ENCODE results near the gene CCP110.
"Not testable (repeated sequence)": the region's sequence is repeated elsewhere in the genome, so short reads cannot be mapped to it uniquely, and the experiment has no call there.

CCP110 gene

GRCh38 chr16:19513377-19514053 lies 10.2 kb upstream of the CCP110 start:
- no peak for DNase-seq

DNA sequence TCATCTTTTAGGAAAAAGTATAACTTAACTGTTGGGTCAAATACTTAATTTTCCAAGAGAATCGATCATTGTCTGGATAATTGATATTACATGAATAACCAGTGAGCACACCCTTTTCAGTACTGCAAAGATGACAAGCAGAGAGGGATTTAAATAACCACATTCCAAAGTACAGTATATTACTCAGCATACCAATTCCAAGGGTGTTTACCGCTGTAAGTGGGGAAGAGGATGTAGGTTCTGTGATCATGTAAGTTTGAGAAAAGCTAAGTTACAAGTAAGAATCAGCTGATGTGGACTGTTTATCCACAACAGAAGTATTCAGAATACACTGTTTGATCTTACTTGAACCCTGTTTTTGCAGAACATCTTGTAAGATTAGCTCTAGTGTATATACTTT lies 8.0 kb upstream of the CCP110 start:
- DNase-seq = no peak

- DNase-seq = no peak
These were observed 6.2 kb upstream of the CCP110 start for GRCh38 chr16:19517424-19518089.

DNA sequence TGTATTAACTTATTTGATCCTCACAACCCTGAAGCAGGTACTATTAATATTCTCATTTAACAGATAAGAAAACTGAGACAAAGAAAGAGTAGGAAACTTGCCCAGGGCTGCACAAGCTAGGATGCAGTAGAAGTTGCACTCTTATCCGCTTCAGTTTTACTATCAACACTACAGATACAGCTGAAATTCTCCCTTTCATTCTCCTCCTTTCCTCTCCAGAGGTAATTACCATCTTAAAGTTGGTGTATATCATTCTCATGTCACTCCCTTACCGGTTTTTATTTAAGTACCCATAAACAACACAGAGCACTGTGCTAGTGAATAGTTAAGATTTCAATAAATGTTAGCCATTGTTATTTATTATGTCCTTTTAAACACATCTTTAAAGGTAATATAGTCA lies 5.4 kb upstream of the CCP110 start:
- DNase-seq = no peak

GRCh38 chr16:19520861-19521331 lies 2.8 kb upstream of the CCP110 start:
- DNase-seq = no peak

- DNase-seq = peak; percentile 96
These were observed 2.0 kb upstream of the CCP110 start, which contains the start of gene GDE1 for GRCh38 chr16:19521471-19522396. TSS of gene GDE1 (minus strand) at chr16:19522098. CDS start at chr16:19521964, 134 bp downstream.

- peak; percentile 50 for DNase-seq
These were observed 1.4 kb upstream of the CCP110 start for GRCh38 chr16:19522397-19522732.

GRCh38 chr16:19522760-19523159 lies 982 bp upstream of the CCP110 start:
- DNase-seq = no peak

DNA sequence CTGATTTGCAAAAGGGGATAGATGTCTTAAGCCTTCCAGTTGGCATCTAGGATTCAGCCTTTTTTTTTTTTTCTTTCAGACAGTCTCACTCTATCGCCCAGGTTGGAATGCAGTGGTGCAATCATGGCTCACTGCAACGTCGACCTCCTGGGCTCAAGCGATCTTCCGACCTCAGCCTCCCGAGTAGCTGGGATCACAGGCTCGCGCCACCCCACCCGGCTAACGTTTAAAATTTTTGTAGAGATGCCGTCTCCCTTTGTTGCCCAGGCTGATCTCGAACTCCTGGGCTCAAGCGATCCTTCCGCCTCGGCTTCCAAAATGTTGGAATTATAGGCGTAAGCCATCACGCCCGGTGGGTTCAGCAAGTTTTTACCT lies 571 bp upstream of the CCP110 start:
- no peak for DNase-seq

DNA sequence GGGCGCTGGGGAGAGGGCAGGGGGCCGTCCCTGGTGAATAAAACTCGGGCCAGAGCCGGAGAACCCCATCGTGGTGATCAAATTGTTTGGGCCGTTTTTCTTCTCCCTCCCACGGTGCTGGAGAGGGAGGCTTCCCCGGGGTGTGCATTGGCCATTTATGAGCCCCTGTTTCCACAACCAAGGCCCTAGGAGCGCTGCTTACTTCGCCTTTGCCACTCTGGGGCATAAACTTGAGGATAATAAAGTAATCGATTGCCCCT lies 544 bp downstream of the CCP110 start:
- no peak for DNase-seq

GRCh38 chr16:19524616-19525384 lies 1.1 kb downstream of the CCP110 start:
- DNase-seq = no peak

- DNase-seq = no peak
These were observed 1.6 kb downstream of the CCP110 start for GRCh38 chr16:19525385-19525723.

- no peak for DNase-seq
These were observed 3.4 kb downstream of the CCP110 start for GRCh38 chr16:19527161-19527560.

- DNase-seq = no peak
These were observed 4.9 kb downstream of the CCP110 start for GRCh38 chr16:19528666-19529065.

DNA sequence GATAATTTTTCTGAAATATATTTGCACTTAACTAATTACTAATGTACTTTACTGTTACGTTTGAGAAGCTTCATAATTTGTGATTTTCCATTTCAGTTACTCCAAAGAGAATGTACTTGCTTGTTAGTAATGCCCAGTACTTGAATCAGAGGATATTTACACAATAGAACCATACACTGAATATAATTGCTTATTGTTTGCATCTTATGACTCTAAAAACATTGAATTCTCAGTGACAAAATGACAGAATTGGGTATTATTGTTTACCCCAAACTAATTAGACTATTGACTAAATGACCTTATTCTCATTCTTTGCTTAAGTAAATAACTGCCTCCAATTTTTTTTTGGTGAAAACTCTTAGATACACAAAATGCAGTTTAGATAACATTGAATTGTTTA lies 8.9 kb downstream of the CCP110 start:
- DNase-seq = no peak

GRCh38 chr16:19540241-19540970 lies 16.7 kb downstream of the CCP110 start:
- DNase-seq = no peak

- peak; percentile 88 for DNase-seq
These were observed 18.5 kb downstream of the CCP110 start for GRCh38 chr16:19542138-19542821.

DNA sequence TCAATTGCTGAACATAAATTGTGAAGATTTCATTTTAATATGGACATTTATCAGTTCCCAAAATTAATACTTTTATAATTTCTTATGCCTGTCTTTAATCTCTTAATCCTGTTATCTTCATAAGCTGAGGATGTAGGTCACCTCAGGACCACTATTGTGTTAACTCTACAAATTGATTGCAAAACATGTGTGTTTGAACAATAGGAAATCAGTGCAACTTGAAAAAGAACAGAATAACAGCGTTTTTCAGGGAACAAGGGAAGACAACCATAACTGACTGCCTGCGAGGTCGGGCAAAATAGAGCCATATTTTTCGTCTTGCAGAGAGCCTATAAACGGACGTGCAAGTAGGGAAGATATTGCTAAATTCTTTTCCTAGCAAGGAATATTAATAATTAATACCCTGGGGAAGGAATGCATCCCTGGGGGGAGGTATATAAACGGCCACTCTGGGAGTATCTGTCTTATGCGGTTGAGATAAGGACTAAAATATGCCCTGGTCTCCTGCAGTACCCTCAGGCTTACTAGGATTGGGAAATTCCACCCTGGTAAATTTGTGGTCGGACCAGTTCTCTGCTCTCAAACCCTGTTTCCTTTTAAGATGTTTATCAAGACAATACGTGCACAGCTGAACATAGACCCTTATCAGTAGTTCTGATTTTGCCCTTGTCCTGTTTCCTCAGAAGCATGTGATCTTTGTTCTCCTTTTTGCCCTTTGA lies 19.7 kb downstream of the CCP110 start:
- DNase-seq = not testable (repeated sequence)

DNA sequence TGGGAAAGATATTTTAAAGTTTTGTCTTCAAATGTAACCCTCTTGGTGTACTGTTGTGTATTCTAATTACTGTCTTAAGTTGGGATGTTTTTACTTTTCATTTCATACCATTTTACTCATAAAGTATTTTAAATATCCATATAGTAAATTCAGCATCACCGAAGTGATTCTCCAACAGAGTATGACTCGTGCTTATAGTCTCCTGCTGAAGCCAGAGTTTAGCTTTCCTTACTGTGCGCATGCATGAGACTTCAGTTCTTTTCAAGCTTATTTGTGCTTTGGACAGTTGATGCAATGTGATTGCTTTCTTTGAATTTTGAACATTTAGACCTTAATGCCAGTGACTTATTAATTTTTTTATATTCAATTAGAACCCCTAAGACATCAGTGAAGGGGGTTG lies 24.4 kb downstream of the CCP110 start:
- DNase-seq = no peak

DNA sequence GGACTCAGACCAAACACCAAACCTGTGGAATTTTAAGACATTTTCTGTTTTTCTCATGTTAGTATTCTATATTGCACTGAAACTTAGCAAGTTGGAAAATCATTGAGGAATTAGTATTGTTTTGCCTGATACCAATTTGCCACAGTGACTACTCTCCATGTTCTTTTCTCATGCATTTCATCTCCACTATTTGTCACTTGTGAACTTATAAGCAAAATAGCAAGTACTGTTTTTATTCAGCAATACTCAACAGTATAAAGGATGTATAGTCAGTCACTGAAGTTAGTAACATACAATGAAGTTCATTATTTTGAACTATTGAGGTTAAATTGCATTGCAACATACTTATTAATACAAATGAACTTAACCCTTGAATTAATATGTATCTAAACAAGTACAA lies 25.9 kb downstream of the CCP110 start:
- no peak for DNase-seq
